Activated gamma-delta T cell (primary cell): Measurements from ENCODE around the gene HES3.
A peak's percentile ranks its signal among the peaks of the same experiment; 100 is the strongest.

Experiments
- DNase-seq: peaks from one replicate; lab custom pipeline; 2025; lab: John Stamatoyannopoulos, UW
- total RNA-seq, 2 donors: gene quantifications; one replicate each; lab custom pipeline; 2026; lab: John Stamatoyannopoulos, UW

The HES3 gene, protein sequence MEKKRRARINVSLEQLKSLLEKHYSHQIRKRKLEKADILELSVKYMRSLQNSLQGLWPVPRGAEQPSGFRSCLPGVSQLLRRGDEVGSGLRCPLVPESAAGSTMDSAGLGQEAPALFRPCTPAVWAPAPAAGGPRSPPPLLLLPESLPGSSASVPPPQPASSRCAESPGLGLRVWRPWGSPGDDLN
- 0 reads per million in 2 donors for total RNA-seq

DNA sequence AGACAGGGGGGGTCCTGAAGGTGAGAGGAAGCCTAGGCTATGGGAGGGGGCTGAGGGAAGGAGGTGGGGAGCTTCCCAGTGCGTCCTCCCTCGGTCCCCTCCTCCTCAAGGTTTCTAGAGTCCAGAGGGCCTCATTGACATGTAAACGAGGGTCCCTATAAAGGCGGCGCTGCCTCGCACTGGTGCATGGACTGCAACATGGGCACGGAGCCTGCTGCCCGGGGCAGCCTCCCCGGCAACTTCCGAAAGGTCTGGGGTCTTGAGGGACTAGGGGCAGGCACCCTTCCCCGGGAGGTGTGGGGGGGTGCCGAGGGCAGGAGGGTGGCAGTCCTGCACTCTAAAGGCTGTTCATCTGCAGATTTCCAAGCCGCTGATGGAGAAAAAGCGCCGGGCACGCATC lies at the start of gene HES3:
Gene HES3 (plus strand): TSS at position 187 of the 400 bp plus-strand sequence. CDS start 187 bp downstream, at position 374.
- DNase-seq = no peak

DNA sequence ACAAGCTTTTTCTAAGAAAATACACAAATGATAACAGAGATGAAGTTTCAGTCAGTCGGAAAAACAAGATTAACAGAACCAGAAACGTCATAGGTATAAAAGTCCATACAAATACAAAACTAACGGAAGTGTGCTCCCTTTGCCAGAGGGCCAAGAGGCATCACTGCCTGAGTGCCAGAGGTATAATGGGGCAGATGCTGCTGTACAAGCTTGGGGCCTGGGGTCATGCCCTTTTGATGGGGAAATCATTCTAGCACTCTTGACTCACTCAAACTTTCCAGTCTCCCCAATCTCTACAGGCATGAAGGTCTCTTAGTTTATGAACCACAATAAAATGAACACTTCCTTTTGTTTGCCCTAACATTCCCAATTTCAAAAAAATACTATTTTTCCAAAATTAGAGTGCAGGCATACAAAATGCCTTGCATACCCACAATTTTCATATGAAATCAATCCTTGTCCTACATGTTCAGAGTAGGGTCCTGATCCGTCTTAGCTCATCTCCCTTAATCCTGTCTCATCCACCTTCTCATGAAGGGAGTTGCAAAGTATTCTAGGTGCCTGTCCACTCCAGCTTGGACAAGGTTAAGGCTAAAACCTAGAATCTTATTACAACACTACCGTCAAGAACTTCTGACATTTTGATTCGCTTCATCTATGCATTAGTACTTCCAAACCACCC lies 46.1 kb upstream of the HES3 start:
- no peak for DNase-seq

- DNase-seq = no peak
These were observed 45.2 kb upstream of the HES3 start for GRCh38 chr1:6198646-6199297.

DNA sequence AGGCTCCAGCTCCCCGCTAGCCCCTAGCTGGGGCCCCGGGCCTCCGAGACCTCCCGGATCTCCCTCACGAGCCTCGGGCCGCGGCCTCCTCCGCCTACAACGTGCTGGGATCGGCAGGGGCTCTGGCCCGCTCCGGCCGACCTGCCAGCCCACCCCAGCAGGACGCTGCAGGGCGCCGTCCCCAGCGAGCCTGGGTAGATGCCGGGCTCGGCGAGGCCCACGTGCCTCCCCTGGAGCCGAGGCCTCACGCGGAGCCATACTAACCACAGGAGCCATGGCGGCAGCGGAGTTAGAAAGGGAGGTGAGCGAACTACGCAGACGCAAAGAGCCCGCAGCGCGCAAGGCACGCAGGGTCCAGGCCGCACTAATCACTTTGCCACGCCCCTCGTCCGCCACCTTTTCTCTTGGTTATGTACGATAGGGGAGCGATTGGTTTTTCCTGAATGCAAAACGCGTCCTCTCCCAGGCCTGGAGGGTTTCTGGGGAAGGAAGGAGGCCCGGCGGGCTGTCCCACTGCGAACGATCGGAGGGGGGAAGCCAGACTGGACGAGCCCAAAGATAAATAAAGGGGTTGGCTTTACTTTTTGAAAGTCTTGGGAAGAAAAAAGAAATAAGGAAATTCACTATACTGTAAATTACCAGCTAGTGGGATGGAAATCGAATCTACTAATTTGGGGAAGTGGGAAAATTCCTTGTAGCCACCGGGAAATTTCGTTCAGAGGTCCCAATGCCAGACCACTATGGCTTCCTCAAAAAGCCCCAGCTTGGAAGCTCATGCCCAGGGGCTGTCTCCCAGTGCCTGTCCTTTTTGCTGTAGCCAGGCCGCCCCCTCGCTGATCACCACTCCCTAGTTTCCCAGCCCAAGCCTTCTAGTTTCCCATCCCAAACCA lies 44.4 kb upstream of the HES3 start, which contains the start of gene RPL22:
Gene RPL22 (minus strand): TSS at position 298 of the 890 bp plus-strand sequence. CDS start 22 bp downstream, at position 276.
- DNase-seq = peak; percentile 78

GRCh38 chr1:6200188-6200809 lies 43.7 kb upstream of the HES3 start:
- no peak for DNase-seq

- no peak for DNase-seq
These were observed 41.7 kb upstream of the HES3 start for GRCh38 chr1:6202256-6202655.

- DNase-seq = no peak
These were observed 38.0 kb upstream of the HES3 start, which contains the start of gene RNF207 for GRCh38 chr1:6205849-6206519. RNF207 (plus strand) TSS chr1:6206119; CDS start chr1:6206536, 417 bp downstream.

DNA sequence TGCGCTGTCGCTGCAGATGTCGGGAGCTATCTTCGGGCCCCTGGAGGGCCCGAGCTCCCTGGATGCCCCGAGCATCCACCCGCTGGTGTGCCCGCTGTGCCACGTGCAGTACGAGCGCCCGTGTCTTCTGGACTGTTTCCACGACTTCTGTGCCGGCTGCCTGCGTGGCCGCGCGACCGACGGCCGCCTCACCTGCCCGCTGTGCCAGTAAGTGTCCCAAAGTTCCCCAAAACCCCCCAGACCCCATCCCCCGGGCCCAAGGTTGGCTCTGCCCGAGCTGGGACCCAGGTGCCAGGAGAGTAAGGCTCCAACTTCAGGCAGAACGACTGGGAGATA lies 37.5 kb upstream of the HES3 start:
- no peak for DNase-seq

- DNase-seq = no peak
These were observed 36.7 kb upstream of the HES3 start for GRCh38 chr1:6207075-6207885.

DNA sequence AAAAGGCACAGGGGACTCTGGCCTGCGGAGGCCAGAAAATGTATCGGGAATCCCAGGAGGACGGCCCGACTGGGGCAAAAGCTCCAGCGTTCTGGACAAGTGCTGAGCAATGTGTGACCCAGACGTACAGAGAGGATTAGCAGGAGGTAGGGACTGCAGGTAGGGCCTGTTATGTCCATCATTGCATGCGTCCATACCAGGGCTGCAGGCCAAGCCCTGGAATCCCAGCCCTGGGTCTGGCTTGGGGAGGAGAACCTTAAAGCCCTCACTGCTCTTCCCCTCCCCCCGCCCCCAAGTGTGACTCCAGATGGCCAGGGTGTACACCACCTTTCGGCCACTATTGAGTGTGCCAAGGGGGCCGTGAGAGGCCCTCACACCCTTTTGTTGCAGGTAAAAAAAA lies 36.1 kb upstream of the HES3 start:
- DNase-seq = no peak

DNA sequence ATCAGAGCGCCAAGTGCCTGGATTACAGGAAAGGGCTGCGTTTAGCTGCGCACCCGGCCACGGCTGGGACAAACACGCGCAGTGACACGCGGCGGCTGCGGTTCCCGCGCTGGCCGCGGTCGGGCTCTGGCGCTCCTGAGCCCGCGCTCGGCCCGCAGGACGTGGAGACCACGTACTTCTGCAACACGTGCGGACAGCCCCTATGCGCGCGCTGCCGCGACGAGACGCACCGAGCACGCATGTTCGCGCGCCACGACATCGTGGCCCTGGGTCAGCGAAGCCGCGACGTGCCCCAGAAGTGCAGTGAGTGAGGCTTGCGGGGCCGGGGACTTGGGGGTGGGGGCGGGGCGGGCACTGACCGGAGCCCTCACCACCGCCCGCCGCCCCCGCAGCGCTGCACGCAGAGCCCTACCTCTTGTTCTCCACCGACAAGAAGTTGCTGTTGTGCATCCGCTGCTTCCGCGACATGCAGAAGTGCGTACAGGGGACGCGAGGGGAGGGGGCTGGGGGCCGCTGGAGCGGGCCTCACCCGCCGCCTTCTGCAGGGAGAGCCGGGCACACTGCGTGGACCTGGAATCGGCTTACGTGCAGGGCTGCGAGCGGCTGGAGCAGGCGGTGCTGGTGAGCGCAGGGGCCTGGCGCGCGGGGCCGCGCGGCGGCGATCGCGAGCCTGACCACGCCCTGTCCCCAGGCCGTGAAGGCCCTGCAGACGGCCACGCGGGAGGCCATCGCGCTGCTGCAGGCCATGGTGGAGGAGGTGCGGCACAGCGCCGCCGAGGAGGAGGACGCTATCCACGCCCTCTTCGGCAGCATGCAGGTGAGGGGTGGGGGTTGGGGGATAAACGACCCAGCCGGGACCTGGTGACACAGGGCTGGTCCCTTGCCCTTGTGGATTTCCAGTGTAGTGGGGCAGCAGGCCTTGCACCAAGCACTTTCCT lies 35.0 kb upstream of the HES3 start:
- no peak for DNase-seq

DNA sequence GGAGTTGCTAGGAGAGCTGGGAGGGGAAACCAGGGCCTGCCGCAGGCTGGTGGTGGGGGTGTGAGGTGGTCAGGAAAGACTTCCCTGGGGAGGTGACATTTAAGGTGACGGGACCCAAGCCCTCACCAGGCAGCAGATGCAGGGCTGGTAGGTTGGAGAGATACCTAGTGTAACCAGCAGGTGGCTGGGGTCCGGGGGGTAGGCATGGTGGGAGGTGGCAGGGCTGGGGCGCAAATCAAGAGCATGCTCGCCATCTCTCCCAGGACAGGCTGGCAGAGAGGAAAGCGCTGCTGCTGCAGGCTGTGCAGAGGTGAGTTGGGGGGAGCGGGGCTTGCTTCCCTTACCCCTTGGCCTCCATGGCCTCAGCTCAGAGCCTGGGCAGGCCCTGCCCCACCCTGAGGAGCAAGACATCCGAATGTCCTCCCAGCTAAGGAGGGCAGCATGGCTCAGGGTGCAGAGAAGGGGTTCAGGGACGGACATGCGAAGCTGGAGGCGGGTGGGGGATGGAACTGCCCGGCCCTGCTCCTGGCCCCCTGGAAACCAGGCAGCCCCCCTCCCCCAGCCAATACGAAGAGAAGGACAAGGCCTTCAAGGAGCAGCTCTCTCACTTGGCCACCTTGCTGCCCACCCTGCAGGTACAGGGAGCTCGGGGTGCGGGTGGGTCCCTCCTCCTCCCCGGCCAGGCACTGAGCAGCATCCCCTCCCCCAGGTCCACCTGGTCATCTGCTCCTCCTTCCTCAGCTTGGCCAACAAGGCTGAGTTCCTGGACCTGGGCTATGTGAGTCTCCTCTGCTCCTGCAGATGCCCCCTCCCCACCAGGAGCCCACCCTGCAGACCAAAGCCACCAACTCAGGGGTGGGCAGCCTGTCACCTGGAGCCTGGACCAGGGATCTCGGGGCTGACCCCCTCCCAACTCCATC lies 34.1 kb upstream of the HES3 start:
- no peak for DNase-seq

DNA sequence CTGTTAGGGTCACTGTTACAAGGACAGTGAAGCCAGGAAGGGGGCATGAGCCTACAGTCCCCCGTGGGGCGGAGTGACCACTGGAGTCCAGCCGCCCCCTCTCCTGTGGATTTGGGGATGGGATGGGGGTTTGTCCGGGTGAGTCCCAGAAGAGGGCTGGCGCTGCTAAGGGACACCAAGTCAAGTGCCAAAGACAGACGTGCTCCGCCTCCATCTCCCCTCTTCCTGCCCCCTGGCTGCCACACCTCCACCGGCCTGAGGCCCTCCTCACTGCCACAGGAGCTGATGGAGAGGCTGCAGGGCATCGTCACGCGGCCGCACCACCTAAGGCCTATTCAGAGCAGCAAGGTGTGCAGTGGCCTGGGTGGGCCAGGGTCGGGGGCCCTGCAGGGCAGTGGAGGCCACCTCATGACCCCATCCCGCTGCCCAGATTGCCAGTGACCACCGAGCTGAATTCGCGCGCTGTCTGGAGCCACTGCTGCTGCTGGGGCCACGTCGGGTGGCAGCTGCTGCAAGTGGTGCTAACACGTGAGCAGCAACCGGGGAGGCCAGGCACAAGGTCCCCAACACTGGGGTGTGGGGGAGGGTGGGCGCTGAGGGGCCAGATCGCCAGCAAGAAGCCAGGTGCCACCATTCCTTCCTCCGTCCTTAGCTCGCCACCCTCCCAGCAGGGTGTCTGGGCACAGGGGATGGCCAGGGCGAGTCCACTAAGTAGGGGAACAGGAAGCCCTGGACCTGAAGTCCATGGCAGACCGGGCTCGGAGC lies 33.2 kb upstream of the HES3 start:
- DNase-seq = no peak

DNA sequence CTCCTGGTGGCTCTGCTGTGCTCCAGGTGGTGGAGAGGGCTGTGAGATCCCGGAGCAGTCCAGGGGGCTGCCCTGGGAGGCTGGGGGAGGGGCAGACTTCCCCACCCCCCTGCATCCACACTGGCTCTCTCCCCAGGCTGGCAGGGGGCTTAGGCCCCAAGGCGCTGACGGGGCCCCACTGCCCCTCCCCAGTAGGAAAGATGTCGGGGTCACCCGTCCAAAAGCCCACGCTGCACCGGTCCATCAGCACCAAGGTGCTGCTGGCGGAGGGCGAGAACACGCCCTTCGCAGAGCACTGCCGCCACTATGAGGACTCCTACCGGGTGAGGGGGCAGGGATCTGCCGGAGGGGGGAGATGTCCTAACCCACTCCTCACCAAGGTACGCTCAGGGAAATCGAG lies 32.2 kb upstream of the HES3 start:
- no peak for DNase-seq

DNA sequence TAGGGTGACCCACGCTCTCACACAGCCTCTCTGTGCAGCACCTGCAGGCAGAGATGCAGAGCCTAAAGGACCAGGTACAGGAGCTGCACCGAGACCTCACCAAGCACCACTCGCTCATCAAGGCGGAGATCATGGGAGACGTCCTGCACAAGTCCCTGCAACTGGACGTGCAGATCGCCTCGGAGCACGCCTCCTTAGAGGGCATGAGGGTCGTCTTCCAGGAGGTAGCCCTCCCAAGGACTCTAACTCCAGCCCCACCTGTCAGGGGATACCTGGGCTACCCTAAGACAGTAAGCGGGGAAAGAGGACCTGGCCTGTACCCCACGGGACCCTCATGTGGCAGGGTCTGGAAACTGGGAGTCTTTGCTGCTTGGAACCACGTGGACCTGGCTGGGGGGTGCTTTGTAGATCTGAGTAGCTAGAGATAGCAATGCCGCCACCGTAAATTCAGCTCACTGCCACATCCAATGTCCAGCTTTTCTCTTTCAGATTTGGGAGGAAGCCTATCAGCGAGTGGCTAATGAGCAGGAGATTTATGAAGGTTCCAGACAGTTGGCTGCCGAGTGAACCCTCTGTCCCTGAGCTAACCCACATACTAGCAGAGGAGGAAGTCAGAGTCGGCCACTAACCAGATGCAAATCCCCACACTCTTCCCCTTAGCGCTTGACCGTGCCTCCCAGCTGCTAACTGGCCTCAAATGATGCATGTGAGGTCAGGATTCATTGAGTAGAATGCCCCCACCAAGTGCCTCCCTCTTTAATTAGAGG lies 31.6 kb upstream of the HES3 start:
- no peak for DNase-seq

DNA sequence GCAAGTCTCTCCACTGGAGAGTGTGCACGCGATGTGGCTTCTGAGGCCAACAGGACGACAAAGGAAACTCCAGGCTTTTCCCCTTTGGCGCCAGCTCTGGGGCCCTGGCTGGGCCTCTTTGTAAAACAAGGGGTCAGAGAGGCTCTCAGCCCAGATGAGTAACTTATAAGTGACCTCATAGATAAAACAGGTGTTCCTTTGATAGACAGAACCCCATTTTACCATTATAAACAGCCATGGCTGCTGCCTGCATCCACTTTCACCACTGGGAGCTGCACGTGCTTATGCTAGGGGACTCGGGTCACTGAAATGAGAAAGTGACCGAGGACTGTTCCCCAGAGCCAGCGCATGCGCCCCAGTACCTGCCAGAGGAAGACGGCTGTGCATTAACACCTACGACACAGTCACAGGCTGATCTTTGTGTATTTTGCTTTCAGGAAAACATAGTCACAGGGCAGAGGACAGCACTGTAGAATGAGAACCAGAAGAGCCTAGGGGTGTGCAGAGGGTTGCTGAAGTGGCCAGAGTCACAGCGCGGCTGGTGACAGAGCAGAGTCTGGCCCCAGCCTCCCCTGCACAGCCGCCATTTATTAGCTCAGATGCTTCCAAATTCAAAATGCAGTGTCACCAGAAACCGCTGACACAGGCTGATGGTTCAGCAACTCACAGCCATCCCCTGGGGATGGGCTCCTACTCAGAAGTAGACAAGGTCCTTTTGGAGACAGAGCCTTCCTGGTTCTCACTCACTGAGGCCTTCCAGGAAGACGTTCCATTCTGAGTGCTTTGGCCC lies 25.4 kb upstream of the HES3 start:
- DNase-seq = no peak
